NCI-H2107 (cell line): ENCODE measurements around the gene MTSS2.
"Not testable (repeated sequence)": the region's sequence is repeated elsewhere in the genome, so short reads cannot be mapped to it uniquely, and the experiment has no call there.

ENCODE experiments used
- DNase-seq: peaks from one replicate; lab custom pipeline; 2025; lab: John Stamatoyannopoulos, UW

Gene MTSS2

GRCh38 chr16:70653809-70654771, 31.8 kb downstream of the MTSS2 start:
- DNase-seq: peak; percentile 10

- no peak for DNase-seq
Measured at GRCh38 chr16:70653406-70653805, 32.4 kb downstream of the MTSS2 start.

GRCh38 chr16:70652322-70652721, 33.5 kb downstream of the MTSS2 start:
- no peak for DNase-seq

GRCh38 chr16:70651524-70651923, 34.3 kb downstream of the MTSS2 start:
- DNase-seq: no peak

- no peak for DNase-seq
Measured at GRCh38 chr16:70650216-70650615, 35.6 kb downstream of the MTSS2 start.

GRCh38 chr16:70649300-70649699, 36.6 kb downstream of the MTSS2 start:
- no peak for DNase-seq

- no peak for DNase-seq
Measured at GRCh38 chr16:70648606-70649005, 37.2 kb downstream of the MTSS2 start.

- DNase-seq: no peak
Measured at GRCh38 chr16:70647441-70648359, 38.2 kb downstream of the MTSS2 start.

GRCh38 chr16:70646260-70647241, 39.3 kb downstream of the MTSS2 start, which contains the start of gene IL34:
Gene IL34, plus strand, starts transcription at chr16:70646559. Its CDS starts 389 bp downstream, at chr16:70646948.
- no peak for DNase-seq

- no peak for DNase-seq
Measured at GRCh38 chr16:70644763-70645597, 40.9 kb downstream of the MTSS2 start.

GRCh38 chr16:70643264-70643663, 42.6 kb downstream of the MTSS2 start:
- DNase-seq: not testable (repeated sequence)

- no peak for DNase-seq
Measured at GRCh38 chr16:70642633-70643032, 43.2 kb downstream of the MTSS2 start.

- no peak for DNase-seq
Measured at GRCh38 chr16:70638814-70639792, 46.8 kb downstream of the MTSS2 start.
